GM15510 (cell line): ENCODE data around the gene ZNF565.
A peak's percentile ranks its signal among the peaks of the same experiment; 100 is the strongest.

Source experiments
- POLR2A ChIP-seq: IDR thresholded peaks from 3 replicates; pipeline ENCODE4 v1.6.1; 2011; ENCODE audit warnings: borderline replicate concordance; ENCODE audit not compliant: insufficient read length; ENCODE audit errors: extremely low read depth

ZNF565 gene

DNA sequence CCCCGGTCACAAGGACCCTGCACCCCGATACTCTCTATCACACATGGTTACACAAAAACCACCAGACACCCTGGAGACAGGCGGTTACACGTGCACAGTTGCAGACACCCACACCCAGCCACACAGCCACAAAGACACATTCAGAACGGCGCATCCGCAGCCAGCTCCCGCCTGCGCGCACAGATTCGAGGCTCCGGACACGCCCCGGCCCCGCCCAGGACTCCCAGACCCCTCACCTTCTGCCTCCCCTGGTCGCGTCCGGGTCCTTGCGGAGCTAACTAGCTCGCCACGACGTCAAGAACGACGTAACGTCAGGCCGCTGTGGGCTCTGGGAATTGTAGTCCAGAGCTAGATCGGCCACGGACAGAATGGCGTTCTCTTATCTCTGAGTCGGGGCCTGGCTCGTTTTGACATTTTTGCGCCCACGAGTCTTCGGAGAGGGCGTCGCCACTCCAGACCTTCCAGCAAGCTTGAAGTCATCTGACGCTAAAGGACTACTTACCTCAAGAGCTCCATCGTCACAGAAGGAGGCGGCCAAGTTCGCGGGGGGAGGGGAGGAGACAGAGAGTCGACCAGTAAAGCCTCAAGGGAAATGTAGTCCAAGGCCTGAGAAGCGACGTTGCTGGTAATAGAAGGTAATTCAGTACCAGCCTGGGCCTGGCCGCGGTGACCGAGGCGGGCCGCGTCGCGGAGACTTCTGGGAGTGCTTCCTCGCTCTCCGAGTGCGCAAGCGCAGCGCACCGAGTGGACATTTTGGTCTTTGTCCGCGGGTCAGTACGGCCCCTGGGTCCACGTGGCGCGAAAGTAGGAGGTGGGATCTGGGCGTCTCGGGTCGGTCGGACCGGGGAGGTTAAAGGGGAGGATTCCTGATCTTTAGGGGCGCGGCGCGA lies at the start of gene ZNF565, which contains the start of gene ZNF146:
Gene ZNF565 (minus strand): TSS at position 280 of the 890 bp plus-strand sequence. CDS start 12,680 bp downstream, outside the sequence.
Gene ZNF146 (plus strand): TSS at position 721 of the 890 bp plus-strand sequence. CDS start 21,335 bp downstream, outside the sequence.
- peak; percentile 91 for TF ChIP-seq POLR2A

DNA sequence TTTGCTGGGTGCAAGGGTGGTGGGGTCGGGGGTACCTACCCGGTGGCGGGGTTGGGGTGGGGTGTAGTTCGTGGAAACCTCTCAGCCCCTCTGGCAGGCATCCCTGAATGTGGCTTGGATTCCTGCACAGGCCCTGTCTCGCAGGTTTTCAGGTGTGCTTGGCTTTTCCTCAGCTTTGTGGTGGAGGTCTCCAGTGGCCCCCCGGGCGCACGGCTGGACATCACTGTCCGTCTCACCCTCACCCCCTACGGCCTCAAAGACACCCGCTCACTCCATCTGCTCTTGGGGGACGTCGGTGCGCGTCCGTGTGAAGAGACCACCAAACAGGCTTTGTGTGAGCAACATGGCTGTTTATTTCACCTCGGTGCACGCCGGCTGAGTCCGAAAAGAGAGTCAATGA lies 44.7 kb upstream of the ZNF565 start:
- TF ChIP-seq POLR2A, result no peak

DNA sequence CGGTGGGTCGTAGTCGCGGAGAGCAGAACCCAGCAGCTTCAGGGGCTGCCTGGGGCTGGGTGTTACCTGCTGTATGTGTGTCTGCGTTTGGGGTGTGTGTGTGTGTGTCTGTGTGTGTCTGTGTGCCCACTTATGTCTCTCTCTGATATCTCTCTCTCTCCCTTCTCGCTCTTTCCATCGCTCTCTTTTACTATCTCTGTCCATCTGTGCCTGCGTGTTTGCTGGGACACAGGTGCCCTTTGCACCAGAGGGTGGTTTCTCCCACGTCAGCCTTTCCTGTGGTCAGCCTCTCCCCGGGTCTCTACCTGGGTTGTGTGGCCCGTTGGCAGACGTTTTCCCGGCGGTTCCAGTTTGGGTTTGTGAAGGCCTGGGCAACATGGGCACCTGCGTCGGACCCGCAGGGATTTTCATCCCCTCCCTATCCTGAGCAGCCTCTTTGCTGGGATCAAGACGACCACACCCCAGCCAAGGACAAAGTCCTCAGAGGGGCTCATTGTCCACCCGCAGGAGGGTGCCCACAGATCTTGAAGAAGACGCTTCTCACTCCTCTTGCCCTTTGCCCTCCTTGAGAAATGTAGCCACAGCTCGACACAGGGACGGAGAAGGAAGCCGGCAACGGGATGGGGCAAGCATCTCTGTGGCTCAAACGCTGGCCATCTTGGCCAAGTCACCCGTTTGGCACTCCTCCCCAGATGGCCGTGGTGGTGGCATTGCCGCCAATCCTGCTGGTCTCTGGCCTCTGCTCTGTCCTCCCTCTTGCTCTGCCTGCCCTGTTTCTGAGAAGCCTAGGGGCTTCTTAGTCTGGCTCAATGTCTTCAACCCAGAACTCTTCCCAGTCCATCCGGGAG lies 43.8 kb upstream of the ZNF565 start:
- no peak for TF ChIP-seq POLR2A

DNA sequence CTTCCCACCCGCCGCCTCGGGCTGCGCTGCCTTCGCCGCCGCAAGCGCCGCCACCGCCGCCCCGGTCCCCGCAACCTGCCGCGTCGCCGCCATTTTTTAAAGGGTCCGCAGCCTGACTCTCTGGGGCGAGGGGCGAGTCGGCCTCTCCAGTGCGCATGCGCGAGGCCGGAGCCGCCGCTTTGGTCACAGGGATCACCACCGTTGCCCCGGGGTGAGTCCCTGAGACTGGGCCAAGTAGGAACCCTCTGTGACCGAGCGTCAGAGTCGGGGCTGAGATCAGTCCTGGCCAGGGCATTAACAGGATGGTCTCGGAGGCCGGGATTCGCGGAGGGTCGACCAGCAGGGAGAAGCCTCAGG lies 43.0 kb upstream of the ZNF565 start:
- TF ChIP-seq POLR2A, result no peak

DNA sequence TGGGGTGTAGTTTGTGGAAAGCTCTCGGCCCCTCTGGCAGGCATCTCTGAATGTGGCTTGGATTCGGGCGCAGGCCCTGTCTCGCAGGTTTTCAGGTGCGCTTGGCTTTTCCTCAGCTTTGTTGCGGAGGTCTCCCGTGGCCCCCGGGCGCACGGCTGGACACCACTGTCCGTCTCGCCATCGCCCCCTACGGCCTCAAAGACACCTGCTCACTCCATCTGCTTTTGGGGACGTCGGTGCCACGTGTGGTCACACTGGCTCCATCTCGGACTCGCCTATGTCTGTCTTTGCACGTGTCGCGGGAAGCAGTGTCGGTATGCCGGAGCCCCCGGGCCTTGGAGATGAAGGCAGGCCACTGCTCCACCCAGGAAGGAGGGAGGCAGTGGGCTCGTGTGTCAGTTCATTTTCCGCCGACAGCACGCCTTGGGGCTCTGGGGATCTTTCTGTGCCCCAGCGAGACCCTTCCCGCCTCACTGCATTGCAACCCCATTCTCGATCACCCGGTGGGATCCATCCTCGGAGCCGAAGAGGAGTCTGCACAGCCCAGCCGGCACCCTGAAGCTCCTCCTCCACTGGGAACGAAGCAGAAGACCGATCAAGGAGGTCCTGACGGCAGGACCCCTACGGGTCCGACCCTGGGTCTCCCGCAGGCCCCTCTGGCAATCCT lies 42.5 kb upstream of the ZNF565 start:
- TF ChIP-seq POLR2A, result no peak

DNA sequence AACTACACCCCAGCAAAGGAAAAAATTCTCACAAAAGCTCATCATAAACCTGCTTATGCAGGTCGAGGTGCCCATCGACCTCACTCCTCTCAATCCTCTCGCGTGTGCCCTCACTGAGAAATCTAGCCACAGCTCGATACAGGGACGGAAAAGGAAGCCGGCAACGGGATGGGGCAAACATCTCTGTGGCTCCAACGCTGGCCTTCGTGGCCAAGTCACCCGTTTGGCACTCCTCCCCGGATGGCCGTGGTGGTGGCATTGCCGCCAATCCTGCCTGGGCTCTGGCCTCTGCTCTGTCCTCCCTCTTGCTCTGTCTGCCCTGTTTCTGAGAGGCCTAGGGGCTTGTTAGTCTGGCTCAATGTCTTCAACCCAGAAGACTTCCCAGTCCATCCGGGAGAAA lies 41.6 kb upstream of the ZNF565 start:
- TF ChIP-seq POLR2A, result no peak

DNA sequence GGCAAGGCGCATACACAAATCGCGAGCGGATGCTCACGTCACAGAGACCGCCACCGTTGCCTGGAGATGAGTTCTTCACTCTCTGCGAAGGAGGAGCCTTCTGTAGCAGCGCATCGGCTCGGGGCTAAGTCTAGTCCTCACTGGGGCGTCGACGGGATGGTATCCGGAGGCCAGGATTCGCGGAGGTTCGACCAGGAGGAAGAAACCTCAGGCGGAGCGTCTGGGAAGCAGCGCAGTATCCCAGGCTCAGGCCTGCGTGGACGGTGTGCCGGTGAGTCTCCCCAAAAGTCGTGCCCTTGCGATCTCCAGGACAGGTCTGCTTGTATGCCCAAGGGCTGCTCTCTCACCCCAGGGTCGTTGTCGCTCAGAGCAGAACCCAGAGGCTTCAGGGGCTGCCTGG lies 40.9 kb upstream of the ZNF565 start:
- TF ChIP-seq POLR2A, result no peak

DNA sequence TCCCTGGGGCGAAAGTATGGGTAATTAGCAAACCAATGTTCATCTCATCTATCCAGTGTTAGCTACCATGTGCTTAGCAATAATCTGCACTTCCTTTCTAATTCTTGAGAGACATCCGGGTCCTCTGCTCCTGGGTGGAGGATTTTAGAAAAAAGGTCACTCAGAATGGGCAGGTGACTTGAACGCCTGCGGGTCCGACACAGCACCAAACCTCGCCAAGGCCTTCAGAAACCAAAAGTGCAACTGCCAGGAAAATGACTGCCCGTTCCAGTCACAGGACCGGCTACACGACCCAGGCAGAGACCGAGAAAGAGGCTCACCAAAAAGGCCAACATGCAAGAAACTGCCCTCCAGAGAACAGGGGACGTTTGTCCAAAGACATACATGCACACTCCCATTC lies 40.4 kb upstream of the ZNF565 start:
- no peak for TF ChIP-seq POLR2A

DNA sequence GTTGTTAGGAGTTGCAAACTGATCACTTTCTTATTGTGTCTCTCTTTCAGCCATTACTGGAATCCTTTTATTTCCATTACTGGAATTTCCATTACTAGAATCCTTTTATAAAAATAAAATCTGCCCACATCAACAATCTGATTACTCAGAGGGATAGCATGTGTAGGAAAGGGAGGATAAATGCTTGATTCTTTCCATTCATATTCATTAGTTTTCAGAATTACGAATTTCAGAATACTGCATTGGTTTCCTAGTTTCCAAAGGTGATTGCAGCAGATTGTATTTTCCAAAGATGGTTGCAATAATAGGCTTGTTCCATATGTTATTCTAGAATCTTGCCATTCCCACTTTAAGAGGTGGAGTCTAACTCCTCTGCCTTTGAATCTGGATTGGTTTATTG lies 37.6 kb upstream of the ZNF565 start:
- no peak for TF ChIP-seq POLR2A

DNA sequence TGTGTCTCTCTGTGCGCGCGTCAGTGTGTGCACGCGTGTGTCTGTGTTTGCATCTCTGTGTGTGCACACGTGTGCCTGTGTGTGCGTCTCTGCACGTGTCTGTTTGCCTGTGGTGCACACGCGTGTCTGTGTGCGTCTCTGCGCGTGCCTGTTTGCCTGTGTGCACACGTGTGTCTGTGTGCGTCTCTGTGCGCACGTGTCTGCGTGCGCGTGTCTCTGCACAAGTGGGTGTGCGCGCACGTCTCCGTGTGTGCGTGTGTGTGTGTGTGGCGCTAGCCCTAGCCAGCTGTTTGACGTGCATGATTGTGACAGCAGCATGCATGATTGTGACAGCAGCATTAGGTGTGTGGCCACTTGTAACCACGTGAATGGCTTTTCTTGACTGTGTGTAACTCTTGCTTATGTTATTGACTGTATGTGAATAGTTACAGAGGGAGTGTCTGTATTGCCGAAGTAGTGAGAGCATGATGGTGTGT lies 31.6 kb upstream of the ZNF565 start:
- TF ChIP-seq POLR2A, result no peak

DNA sequence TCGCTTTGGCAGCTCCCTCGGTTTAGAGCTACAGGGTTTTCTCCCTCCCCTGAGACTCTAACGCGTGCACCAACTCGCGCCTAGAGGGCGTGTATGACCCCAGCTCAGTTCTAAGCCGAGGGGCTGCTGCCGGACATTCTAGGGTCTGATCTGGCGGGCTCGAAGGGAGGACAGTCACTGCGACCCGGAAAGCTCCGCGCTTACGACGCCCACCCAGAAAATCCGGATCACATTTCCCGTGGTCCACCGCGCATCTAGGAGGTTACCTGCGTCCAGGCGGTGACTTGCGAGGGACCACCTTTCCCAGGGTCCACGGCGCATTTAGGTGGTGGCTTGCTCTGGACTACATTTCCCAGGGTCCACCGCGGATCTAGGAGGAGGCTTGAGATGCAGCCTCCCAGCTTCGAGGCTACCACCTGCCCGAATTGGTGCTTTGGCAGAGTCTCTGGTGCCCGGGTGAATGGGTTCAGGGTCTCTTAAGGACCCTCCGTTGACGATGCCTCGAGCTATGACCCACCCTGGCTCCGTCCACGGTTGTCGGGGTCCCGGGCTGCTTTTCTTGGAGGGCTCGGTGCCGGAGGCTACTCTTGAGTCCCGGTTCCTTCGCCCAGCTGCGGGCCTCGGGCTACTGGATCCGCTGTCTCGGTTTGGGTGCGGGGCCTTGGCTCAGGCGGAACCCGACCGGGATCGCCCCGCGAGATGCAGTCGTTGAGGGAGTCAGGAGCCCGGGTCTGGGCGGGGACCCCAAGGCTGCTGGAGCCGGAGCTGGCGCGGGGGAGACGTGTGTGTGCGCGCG lies 30.9 kb upstream of the ZNF565 start:
- TF ChIP-seq POLR2A, result no peak

DNA sequence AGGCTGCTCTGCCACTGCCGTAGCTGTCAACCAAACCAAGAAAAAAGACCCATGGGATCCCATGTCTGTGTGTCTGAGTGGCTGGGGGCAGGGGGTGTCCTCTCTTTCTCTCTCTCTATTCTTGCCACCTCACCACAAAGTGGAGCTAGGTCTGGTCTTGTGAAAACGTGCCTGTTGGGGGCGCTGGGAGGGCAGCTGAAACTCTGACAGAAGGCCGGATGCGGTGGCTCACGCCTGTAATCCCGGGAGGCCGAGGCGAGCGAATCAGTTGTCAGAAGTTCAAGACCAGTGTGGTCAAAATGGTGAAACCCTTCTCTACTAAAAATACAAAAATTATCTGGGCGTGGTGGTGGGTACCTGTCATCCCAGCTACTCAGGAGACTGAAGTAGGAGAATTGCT lies 29.6 kb upstream of the ZNF565 start:
- TF ChIP-seq POLR2A, result no peak

DNA sequence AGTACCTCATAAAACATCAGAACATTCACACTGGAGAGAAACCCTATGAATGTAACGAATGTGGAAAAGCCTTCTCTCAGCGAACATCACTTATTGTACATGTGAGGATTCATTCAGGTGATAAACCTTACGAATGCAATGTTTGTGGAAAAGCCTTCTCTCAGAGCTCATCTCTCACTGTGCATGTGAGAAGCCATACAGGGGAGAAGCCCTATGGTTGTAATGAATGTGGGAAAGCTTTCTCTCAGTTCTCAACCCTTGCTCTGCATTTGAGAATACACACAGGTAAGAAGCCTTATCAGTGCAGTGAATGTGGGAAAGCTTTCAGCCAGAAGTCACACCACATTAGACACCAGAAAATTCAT lies 22.5 kb upstream of the ZNF565 start:
- no peak for TF ChIP-seq POLR2A

DNA sequence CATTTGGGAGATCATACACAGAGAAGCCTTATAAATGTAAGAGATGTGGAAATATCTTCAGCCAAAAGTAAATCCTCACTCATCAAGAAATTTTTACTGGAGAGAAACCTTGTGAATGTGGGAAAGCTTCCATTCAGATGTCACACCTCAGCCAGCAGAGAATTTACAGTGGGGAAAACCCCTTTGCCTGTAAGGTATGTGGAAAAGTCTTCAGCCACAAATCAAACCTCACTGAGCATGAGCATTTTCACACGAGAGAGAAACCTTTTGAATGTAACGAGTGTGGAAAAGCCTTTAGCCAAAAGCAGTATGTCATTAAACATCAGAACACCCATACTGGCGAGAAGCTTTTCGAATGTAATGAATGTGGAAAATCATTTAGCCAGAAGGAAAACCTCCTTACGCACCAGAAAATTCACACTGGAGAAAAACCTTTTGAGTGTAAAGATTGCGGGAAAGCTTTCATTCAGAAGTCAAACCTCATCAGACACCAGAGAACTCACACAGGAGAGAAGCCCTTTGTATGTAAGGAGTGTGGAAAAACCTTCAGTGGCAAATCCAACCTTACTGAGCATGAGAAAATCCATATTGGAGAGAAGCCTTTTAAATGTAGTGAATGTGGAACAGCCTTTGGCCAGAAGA lies 22.0 kb upstream of the ZNF565 start:
- TF ChIP-seq POLR2A, result no peak
